ENCODE measurements around the gene MPPED1.

DNA sequence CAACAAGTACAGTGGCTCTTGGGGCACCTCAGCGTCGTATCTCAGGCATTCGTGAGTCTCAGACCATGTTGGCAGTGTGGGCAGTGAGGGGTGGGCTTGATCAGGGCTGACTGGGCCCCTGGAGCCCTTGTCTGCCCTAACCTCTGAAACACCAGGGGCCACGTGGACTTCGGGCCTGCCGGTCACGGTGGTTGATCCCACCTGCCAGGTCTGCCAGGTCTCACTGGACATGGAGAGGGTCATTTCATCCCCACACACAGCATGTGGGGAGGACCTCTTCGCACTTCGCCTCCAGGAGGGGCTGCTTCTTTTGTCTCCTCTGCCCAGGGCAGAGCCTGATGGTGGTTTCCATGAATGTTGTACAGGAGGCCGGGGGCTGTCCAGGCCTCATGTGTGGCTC, 77.1 kb downstream of the MPPED1 start:
- TF ChIP-seq, protein P1, sequence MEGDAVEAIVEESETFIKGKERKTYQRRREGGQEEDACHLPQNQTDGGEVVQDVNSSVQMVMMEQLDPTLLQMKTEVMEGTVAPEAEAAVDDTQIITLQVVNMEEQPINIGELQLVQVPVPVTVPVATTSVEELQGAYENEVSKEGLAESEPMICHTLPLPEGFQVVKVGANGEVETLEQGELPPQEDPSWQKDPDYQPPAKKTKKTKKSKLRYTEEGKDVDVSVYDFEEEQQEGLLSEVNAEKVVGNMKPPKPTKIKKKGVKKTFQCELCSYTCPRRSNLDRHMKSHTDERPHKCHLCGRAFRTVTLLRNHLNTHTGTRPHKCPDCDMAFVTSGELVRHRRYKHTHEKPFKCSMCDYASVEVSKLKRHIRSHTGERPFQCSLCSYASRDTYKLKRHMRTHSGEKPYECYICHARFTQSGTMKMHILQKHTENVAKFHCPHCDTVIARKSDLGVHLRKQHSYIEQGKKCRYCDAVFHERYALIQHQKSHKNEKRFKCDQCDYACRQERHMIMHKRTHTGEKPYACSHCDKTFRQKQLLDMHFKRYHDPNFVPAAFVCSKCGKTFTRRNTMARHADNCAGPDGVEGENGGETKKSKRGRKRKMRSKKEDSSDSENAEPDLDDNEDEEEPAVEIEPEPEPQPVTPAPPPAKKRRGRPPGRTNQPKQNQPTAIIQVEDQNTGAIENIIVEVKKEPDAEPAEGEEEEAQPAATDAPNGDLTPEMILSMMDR (IDR thresholded peaks at IDR 0.05) = no peak
- no peak for TF ChIP-seq EZH2 (IDR thresholded peaks at IDR 0.05; ENCODE audit: borderline replicate concordance, insufficient read depth, low read depth, low read length, poor library complexity, severe bottlenecking)

Data from B cell (primary cell).